ENCODE results near the gene POLR3B.

Gene POLR3B

DNA sequence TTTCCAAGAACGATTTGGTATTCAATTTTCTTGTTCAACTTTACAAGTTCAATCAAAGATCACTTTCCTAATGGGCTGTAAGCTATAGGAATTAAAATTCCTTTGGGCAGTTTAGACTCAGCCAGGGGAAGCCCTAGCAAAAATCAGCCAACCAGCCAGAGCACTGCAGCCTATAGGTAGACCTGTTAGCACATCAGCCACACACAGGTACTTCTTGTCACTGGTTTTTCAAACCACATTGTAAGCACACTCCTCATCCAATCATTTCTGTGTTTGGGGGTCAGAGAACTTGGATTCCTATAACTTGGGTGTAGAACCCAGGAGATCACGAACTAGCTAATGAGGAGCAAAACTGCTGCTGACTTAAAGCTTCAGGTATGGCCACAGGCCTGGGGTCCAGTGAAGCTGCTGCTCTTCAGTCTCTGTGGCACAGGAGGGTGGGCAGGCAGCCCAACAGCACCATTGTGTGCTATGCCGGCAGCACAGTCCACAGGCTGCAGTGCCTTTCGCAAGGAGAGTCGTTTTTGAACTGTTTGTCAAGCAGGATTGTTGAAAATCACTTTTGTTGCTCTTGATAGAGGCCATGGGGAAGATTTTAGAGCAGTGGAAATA lies 137.9 kb downstream of the POLR3B start:
- no peaks in the 10 kb centered on the region for H3K27me3 ChIP-seq (ENCODE audit: control insufficient read depth, insufficient read depth, low read length)
- no peaks in the 10 kb centered on the region for H3K4me1 ChIP-seq (ENCODE audit: control insufficient read depth, insufficient read depth, low read length)
- H3K9ac ChIP-seq (ENCODE audit: low read length) = no peak overlapping the region
- no peak overlapping the region for H3K27ac ChIP-seq (ENCODE audit: low read depth, low read length)
- H3K36me3 ChIP-seq (ENCODE audit: control insufficient read depth, insufficient read depth, low read length) = peaks cover 2% of the 10 kb centered on the region
- H3K4me3 ChIP-seq (ENCODE audit: low read length) = no peak overlapping the region

DNA sequence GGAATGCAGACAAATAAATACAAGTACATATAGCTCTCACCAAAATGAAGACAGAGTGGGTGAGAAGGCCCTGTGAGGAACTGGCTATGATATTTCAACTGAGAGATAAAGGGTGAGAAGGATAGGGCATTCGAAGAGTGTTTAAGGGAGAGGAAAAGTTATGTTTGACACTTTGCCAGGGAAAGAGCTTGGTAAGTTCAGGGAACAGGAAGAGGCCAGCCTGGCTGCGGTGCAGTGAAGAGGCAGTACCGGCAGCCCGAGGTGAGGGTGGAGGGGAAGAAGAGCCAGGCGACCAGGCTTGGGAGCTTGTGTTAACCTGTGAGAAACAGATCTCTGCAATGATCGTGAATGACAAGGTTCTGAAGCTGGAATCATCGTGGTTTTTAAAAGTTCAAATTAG lies 140.5 kb downstream of the POLR3B start:
- Histone ChIP-seq H3K9ac (ENCODE audit: low read length) (no peak overlapping the region), H3K36me3 (ENCODE audit: control insufficient read depth, insufficient read depth, low read length) (peaks cover 6% of the 10 kb centered on the region), H3K4me1 (ENCODE audit: control insufficient read depth, insufficient read depth, low read length) (no peaks in the 10 kb centered on the region), H3K4me3 (ENCODE audit: low read length) (no peak overlapping the region), H3K27ac (ENCODE audit: low read depth, low read length) (no peak overlapping the region), H3K27me3 (ENCODE audit: control insufficient read depth, insufficient read depth, low read length) (no peaks in the 10 kb centered on the region)

GRCh38 chr12:106499628-106500027 lies 142.1 kb downstream of the POLR3B start:
- Histone ChIP-seq H3K27me3 (ENCODE audit: control insufficient read depth, insufficient read depth, low read length) (no peaks in the 10 kb centered on the region), H3K27ac (ENCODE audit: low read depth, low read length) (no peak overlapping the region), H3K36me3 (ENCODE audit: control insufficient read depth, insufficient read depth, low read length) (peaks cover 6% of the 10 kb centered on the region), H3K9ac (ENCODE audit: low read length) (no peak overlapping the region), H3K4me1 (ENCODE audit: control insufficient read depth, insufficient read depth, low read length) (no peaks in the 10 kb centered on the region), H3K4me3 (ENCODE audit: low read length) (no peak overlapping the region)

DNA sequence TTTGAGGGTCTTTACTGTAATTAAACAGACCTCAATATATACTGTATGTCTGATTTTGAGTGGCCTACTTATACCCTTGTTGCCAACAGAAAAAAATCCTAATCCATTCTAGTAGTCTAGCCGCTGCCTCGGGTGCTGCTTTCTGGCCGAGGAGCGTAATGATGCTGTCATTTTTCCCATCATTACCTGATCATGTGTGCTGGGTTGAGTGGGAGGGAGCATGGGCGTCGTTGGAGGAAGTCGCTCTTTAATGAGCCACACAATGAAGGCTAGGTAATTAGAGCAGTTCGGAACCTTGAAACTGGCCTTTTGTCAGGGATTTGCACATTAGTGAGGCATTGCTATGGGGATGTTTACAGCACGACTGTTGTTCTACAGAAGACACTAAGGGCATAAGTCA lies 149.1 kb downstream of the POLR3B start:
- H3K36me3 ChIP-seq (ENCODE audit: control insufficient read depth, insufficient read depth, low read length) = peaks cover 4% of the 10 kb centered on the region
- H3K27ac ChIP-seq (ENCODE audit: low read depth, low read length) = no peak overlapping the region
- H3K27me3 ChIP-seq (ENCODE audit: control insufficient read depth, insufficient read depth, low read length) = no peaks in the 10 kb centered on the region
- no peak overlapping the region for H3K4me3 ChIP-seq (ENCODE audit: low read length)
- H3K9ac ChIP-seq (ENCODE audit: low read length) = no peak overlapping the region
- H3K4me1 ChIP-seq (ENCODE audit: control insufficient read depth, insufficient read depth, low read length) = no peaks in the 10 kb centered on the region

DNA sequence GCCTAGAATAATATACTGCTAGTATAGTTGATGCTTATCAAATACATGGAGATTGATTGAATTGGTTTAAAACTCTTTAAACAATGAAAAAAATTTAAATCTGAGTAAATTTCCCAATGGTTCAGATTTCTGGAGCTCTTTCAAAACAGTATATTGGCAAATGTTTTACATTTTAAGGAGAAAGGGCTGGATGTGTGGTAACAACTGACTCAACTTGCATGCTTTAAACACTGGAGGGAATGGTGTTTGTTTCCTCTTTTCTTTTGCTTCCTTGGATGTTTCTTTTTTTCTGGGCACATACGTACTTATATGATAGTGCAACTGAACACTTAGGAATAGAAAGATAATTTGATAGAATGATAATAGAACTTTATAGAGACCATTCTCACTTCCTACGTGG lies 151.4 kb downstream of the POLR3B start:
- Histone ChIP-seq H3K4me3 (ENCODE audit: low read length) (no peak overlapping the region), H3K27me3 (ENCODE audit: control insufficient read depth, insufficient read depth, low read length) (no peaks in the 10 kb centered on the region), H3K27ac (ENCODE audit: low read depth, low read length) (no peak overlapping the region), H3K9ac (ENCODE audit: low read length) (no peak overlapping the region), H3K4me1 (ENCODE audit: control insufficient read depth, insufficient read depth, low read length) (no peaks in the 10 kb centered on the region), H3K36me3 (ENCODE audit: control insufficient read depth, insufficient read depth, low read length) (no peaks in the 10 kb centered on the region)

GRCh38 chr12:106511365-106511764 lies 153.8 kb downstream of the POLR3B start:
- Histone ChIP-seq H3K27me3 (ENCODE audit: control insufficient read depth, insufficient read depth, low read length) (no peaks in the 10 kb centered on the region), H3K4me1 (ENCODE audit: control insufficient read depth, insufficient read depth, low read length) (no peaks in the 10 kb centered on the region), H3K36me3 (ENCODE audit: control insufficient read depth, insufficient read depth, low read length) (no peaks in the 10 kb centered on the region), H3K27ac (ENCODE audit: low read depth, low read length) (no peak overlapping the region), H3K9ac (ENCODE audit: low read length) (no peak overlapping the region), H3K4me3 (ENCODE audit: low read length) (no peak overlapping the region)

GRCh38 chr12:106517314-106517713 lies 159.8 kb downstream of the POLR3B start:
- Histone ChIP-seq H3K27me3 (ENCODE audit: control insufficient read depth, insufficient read depth, low read length) (no peaks in the 10 kb centered on the region), H3K27ac (ENCODE audit: low read depth, low read length) (no peak overlapping the region), H3K36me3 (ENCODE audit: control insufficient read depth, insufficient read depth, low read length) (no peaks in the 10 kb centered on the region), H3K9ac (ENCODE audit: low read length) (no peak overlapping the region), H3K4me3 (ENCODE audit: low read length) (no peak overlapping the region), H3K4me1 (ENCODE audit: control insufficient read depth, insufficient read depth, low read length) (no peaks in the 10 kb centered on the region)

GRCh38 chr12:106519607-106520021 lies 162.1 kb downstream of the POLR3B start:
- H3K36me3 ChIP-seq (ENCODE audit: control insufficient read depth, insufficient read depth, low read length) = no peaks in the 10 kb centered on the region
- no peaks in the 10 kb centered on the region for H3K4me1 ChIP-seq (ENCODE audit: control insufficient read depth, insufficient read depth, low read length)
- no peak overlapping the region for H3K9ac ChIP-seq (ENCODE audit: low read length)
- H3K4me3 ChIP-seq (ENCODE audit: low read length) = no peak overlapping the region
- H3K27me3 ChIP-seq (ENCODE audit: control insufficient read depth, insufficient read depth, low read length) = no peaks in the 10 kb centered on the region
- H3K27ac ChIP-seq (ENCODE audit: low read depth, low read length) = no peak overlapping the region

GRCh38 chr12:106521901-106522300 lies 164.4 kb downstream of the POLR3B start:
- no peak overlapping the region for H3K9ac ChIP-seq (ENCODE audit: low read length)
- no peaks in the 10 kb centered on the region for H3K36me3 ChIP-seq (ENCODE audit: control insufficient read depth, insufficient read depth, low read length)
- H3K4me1 ChIP-seq (ENCODE audit: control insufficient read depth, insufficient read depth, low read length) = no peaks in the 10 kb centered on the region
- H3K4me3 ChIP-seq (ENCODE audit: low read length) = no peak overlapping the region
- H3K27ac ChIP-seq (ENCODE audit: low read depth, low read length) = no peak overlapping the region
- no peaks in the 10 kb centered on the region for H3K27me3 ChIP-seq (ENCODE audit: control insufficient read depth, insufficient read depth, low read length)

GRCh38 chr12:106522708-106523107 lies 165.2 kb downstream of the POLR3B start:
- Histone ChIP-seq H3K27me3 (ENCODE audit: control insufficient read depth, insufficient read depth, low read length) (no peaks in the 10 kb centered on the region), H3K4me3 (ENCODE audit: low read length) (no peak overlapping the region), H3K9ac (ENCODE audit: low read length) (no peak overlapping the region), H3K36me3 (ENCODE audit: control insufficient read depth, insufficient read depth, low read length) (no peaks in the 10 kb centered on the region), H3K27ac (ENCODE audit: low read depth, low read length) (no peak overlapping the region), H3K4me1 (ENCODE audit: control insufficient read depth, insufficient read depth, low read length) (no peaks in the 10 kb centered on the region)

GRCh38 chr12:106527356-106527755 lies 169.8 kb downstream of the POLR3B start:
- Histone ChIP-seq H3K27me3 (ENCODE audit: control insufficient read depth, insufficient read depth, low read length) (no peaks in the 10 kb centered on the region), H3K9ac (ENCODE audit: low read length) (no peak overlapping the region), H3K4me1 (ENCODE audit: control insufficient read depth, insufficient read depth, low read length) (no peaks in the 10 kb centered on the region), H3K4me3 (ENCODE audit: low read length) (no peak overlapping the region), H3K36me3 (ENCODE audit: control insufficient read depth, insufficient read depth, low read length) (no peaks in the 10 kb centered on the region), H3K27ac (ENCODE audit: low read depth, low read length) (no peak overlapping the region)

GRCh38 chr12:106541201-106541600 lies 183.7 kb downstream of the POLR3B start:
- no peaks in the 10 kb centered on the region for H3K27me3 ChIP-seq (ENCODE audit: control insufficient read depth, insufficient read depth, low read length)
- no peaks in the 10 kb centered on the region for H3K36me3 ChIP-seq (ENCODE audit: control insufficient read depth, insufficient read depth, low read length)
- no peak overlapping the region for H3K4me3 ChIP-seq (ENCODE audit: low read length)
- no peaks in the 10 kb centered on the region for H3K4me1 ChIP-seq (ENCODE audit: control insufficient read depth, insufficient read depth, low read length)
- no peak overlapping the region for H3K9ac ChIP-seq (ENCODE audit: low read length)
- no peak overlapping the region for H3K27ac ChIP-seq (ENCODE audit: low read depth, low read length)

- Histone ChIP-seq H3K27ac (ENCODE audit: low read depth, low read length) (no peak overlapping the region), H3K36me3 (ENCODE audit: control insufficient read depth, insufficient read depth, low read length) (no peaks in the 10 kb centered on the region), H3K4me3 (ENCODE audit: low read length) (no peak overlapping the region), H3K27me3 (ENCODE audit: control insufficient read depth, insufficient read depth, low read length) (no peaks in the 10 kb centered on the region), H3K9ac (ENCODE audit: low read length) (no peak overlapping the region), H3K4me1 (ENCODE audit: control insufficient read depth, insufficient read depth, low read length) (no peaks in the 10 kb centered on the region)
These were observed 193.9 kb downstream of the POLR3B start for GRCh38 chr12:106551410-106551809.
